ENCODE results near the gene ADCY9.
"Not testable (repeated sequence)": the region's sequence is repeated elsewhere in the genome, so short reads cannot be mapped to it uniquely, and the experiment has no call there.

Gene ADCY9

GRCh38 chr16:4116325-4117249 is at the start of gene ADCY9:
ADCY9 (minus strand) TSS chr16:4116442; CDS start chr16:4115442, 1,000 bp downstream.
- Mint-ChIP-seq H3K27me3 (peaks cover 31% of the 10 kb centered on the region), H3K4me3 (peak within 1 kb of the TSS; percentile 78), H3K36me3 (no peaks in the 10 kb centered on the region), H3K4me1 (peaks cover 32% of the 10 kb centered on the region), H3K27ac (peak within 1 kb of the TSS; percentile 70), H3K9me3 (no peaks in the 10 kb centered on the region)
- ATAC-seq = peak; percentile 88

- Mint-ChIP-seq H3K27ac (no peak overlapping the region), H3K4me3 (no peak overlapping the region), H3K27me3 (peaks cover 9% of the 10 kb centered on the region), H3K9me3 (no peaks in the 10 kb centered on the region), H3K36me3 (no peaks in the 10 kb centered on the region), H3K4me1 (peaks cover 6% of the 10 kb centered on the region)
- ATAC-seq = no peak
Observed at GRCh38 chr16:4160658-4161430, 44.6 kb upstream of the ADCY9 start.

GRCh38 chr16:4159726-4160125 is 43.5 kb upstream of the ADCY9 start:
- Mint-ChIP-seq H3K27me3 (peaks cover 10% of the 10 kb centered on the region), H3K9me3 (no peaks in the 10 kb centered on the region), H3K27ac (no peak overlapping the region), H3K36me3 (no peaks in the 10 kb centered on the region), H3K4me3 (no peak overlapping the region), H3K4me1 (peaks cover 6% of the 10 kb centered on the region)
- ATAC-seq = no peak

GRCh38 chr16:4158143-4159093 is 42.2 kb upstream of the ADCY9 start:
- Mint-ChIP-seq H3K36me3 (no peaks in the 10 kb centered on the region), H3K27ac (no peak overlapping the region), H3K27me3 (peaks cover 22% of the 10 kb centered on the region)

GRCh38 chr16:4157376-4157825 is 41.2 kb upstream of the ADCY9 start:
- Mint-ChIP-seq H3K36me3 (no peaks in the 10 kb centered on the region), H3K4me3 (no peak overlapping the region), H3K4me1 (peaks cover 6% of the 10 kb centered on the region), H3K27me3 (peaks cover 22% of the 10 kb centered on the region), H3K9me3 (no peaks in the 10 kb centered on the region), H3K27ac (no peak overlapping the region)
- no peak for ATAC-seq

More at GRCh38 chr16:4158143-4159093, 42.2 kb upstream of the ADCY9 start:
- no peak overlapping the region for H3K4me3 Mint-ChIP-seq
- H3K9me3 Mint-ChIP-seq = no peaks in the 10 kb centered on the region
- no peak for ATAC-seq
- peaks cover 6% of the 10 kb centered on the region for H3K4me1 Mint-ChIP-seq

GRCh38 chr16:4156503-4156902 is 40.3 kb upstream of the ADCY9 start:
- not testable (repeated sequence) for H3K36me3 Mint-ChIP-seq, H3K4me1 Mint-ChIP-seq, H3K27ac Mint-ChIP-seq, H3K4me3 Mint-ChIP-seq, ATAC-seq, H3K9me3 Mint-ChIP-seq
- peaks cover 22% of the 10 kb centered on the region for H3K27me3 Mint-ChIP-seq

- H3K27me3 Mint-ChIP-seq = peaks cover 15% of the 10 kb centered on the region
- H3K27ac Mint-ChIP-seq, H3K9me3 Mint-ChIP-seq, H3K4me1 Mint-ChIP-seq, ATAC-seq, H3K36me3 Mint-ChIP-seq, H3K4me3 Mint-ChIP-seq: not testable (repeated sequence)
Observed at GRCh38 chr16:4153364-4153763, 37.1 kb upstream of the ADCY9 start.

- H3K36me3 Mint-ChIP-seq = no peaks in the 10 kb centered on the region
- ATAC-seq = no peak
- H3K27ac Mint-ChIP-seq = no peak overlapping the region
- H3K9me3 Mint-ChIP-seq = no peaks in the 10 kb centered on the region
- H3K4me1 Mint-ChIP-seq = no peaks in the 10 kb centered on the region
- H3K4me3 Mint-ChIP-seq = no peak overlapping the region
- peaks cover 20% of the 10 kb centered on the region for H3K27me3 Mint-ChIP-seq
Observed at GRCh38 chr16:4152267-4152666, 36.0 kb upstream of the ADCY9 start.

GRCh38 chr16:4147236-4147635 is 31.0 kb upstream of the ADCY9 start:
- Mint-ChIP-seq H3K27me3 (peaks cover 16% of the 10 kb centered on the region), H3K9me3 (no peaks in the 10 kb centered on the region), H3K36me3 (no peaks in the 10 kb centered on the region), H3K4me1 (peaks cover 4% of the 10 kb centered on the region), H3K27ac (no peak overlapping the region), H3K4me3 (no peak overlapping the region)
- no peak for ATAC-seq

- peak; percentile 85 for ATAC-seq
- Mint-ChIP-seq H3K36me3 (no peaks in the 10 kb centered on the region), H3K27ac (no peak overlapping the region), H3K9me3 (peaks cover 2% of the 10 kb centered on the region), H3K4me3 (no peak overlapping the region), H3K4me1 (peaks cover 14% of the 10 kb centered on the region), H3K27me3 (peaks cover 15% of the 10 kb centered on the region)
Observed at GRCh38 chr16:4142268-4142667, 26.0 kb upstream of the ADCY9 start.

- H3K27ac Mint-ChIP-seq = no peak overlapping the region
- H3K4me1 Mint-ChIP-seq = peaks cover 14% of the 10 kb centered on the region
- no peak overlapping the region for H3K4me3 Mint-ChIP-seq
- H3K27me3 Mint-ChIP-seq = peaks cover 12% of the 10 kb centered on the region
- ATAC-seq = no peak
- peaks cover 2% of the 10 kb centered on the region for H3K9me3 Mint-ChIP-seq
- no peaks in the 10 kb centered on the region for H3K36me3 Mint-ChIP-seq
Observed at GRCh38 chr16:4141604-4142003, 25.4 kb upstream of the ADCY9 start.

- no peak for ATAC-seq
Observed at GRCh38 chr16:4140652-4141051, 24.4 kb upstream of the ADCY9 start.

GRCh38 chr16:4139968-4140367 is 23.7 kb upstream of the ADCY9 start:
- Mint-ChIP-seq H3K27ac (peak overlapping the region; percentile 8), H3K27me3 (peaks cover 23% of the 10 kb centered on the region), H3K9me3 (peaks cover 2% of the 10 kb centered on the region), H3K4me3 (no peak overlapping the region), H3K36me3 (no peaks in the 10 kb centered on the region), H3K4me1 (peaks cover 14% of the 10 kb centered on the region)
- no peak for ATAC-seq

More at GRCh38 chr16:4140652-4141051, 24.4 kb upstream of the ADCY9 start:
- peaks cover 14% of the 10 kb centered on the region for H3K4me1 Mint-ChIP-seq
- H3K36me3 Mint-ChIP-seq = no peaks in the 10 kb centered on the region
- peaks cover 16% of the 10 kb centered on the region for H3K27me3 Mint-ChIP-seq
- H3K27ac Mint-ChIP-seq = peak overlapping the region; percentile 8
- H3K4me3 Mint-ChIP-seq = no peak overlapping the region
- peaks cover 2% of the 10 kb centered on the region for H3K9me3 Mint-ChIP-seq

GRCh38 chr16:4138713-4139112 is 22.5 kb upstream of the ADCY9 start:
- H3K9me3 Mint-ChIP-seq = peaks cover 2% of the 10 kb centered on the region
- no peak overlapping the region for H3K4me3 Mint-ChIP-seq
- H3K27me3 Mint-ChIP-seq = peaks cover 30% of the 10 kb centered on the region
- peaks cover 14% of the 10 kb centered on the region for H3K4me1 Mint-ChIP-seq
- no peaks in the 10 kb centered on the region for H3K36me3 Mint-ChIP-seq
- H3K27ac Mint-ChIP-seq = no peak overlapping the region
- ATAC-seq = no peak

Data from stimulated activated memory B cell treated with anti-CD40 and anti-IgM and Interleukin-4, amounts not matched to agents 10 μg/mL and 1 μg/mL and 100 μg/mL, for 72 hours (primary cell).